ENCODE measurements around the gene ELOVL6. TPM values are rescaled to one million over a fixed set of nuclear protein-coding genes. Genes with fewer than 3 reads are reported as not detected.
A peak's percentile ranks its signal among the peaks of the same experiment; 100 is the strongest.

ELOVL6 gene
- total RNA-seq, 3 donors from 2014 or later (not counting 1 experiment from before 2014, with no cell fraction given) = 25.0 to 35.2 (median 30.9) TPM

DNA sequence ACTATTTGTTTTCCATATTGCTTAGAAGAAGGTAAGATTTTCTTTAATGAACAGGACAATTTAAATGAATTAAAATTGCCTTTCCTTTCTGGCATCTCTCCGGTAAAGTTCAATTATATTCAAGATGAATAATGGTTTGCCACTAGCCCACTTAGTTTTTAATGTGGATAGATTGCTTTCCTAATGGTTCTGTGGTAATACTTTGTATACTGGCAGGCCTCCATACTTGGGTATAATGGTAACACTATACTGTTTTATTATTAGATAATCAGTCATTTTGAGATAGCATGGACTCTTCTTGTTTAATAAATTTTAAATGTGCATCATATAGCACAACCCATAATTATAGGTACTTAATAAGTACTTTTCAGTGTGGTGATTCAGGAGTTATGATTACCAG, 89.5 kb downstream of the ELOVL6 start:
- ATAC-seq (no peak), DNase-seq (no peak)
- no peak overlapping the region for H3K4me3 ChIP-seq (ENCODE audit: low read length)
- intact Hi-C loops (cut with micrococcal nuclease) = no loop called here
- no peaks in the 10 kb centered on the region for H3K4me1 ChIP-seq (ENCODE audit: control insufficient read depth, insufficient read depth, low read length)
- TF ChIP-seq, protein P1, sequence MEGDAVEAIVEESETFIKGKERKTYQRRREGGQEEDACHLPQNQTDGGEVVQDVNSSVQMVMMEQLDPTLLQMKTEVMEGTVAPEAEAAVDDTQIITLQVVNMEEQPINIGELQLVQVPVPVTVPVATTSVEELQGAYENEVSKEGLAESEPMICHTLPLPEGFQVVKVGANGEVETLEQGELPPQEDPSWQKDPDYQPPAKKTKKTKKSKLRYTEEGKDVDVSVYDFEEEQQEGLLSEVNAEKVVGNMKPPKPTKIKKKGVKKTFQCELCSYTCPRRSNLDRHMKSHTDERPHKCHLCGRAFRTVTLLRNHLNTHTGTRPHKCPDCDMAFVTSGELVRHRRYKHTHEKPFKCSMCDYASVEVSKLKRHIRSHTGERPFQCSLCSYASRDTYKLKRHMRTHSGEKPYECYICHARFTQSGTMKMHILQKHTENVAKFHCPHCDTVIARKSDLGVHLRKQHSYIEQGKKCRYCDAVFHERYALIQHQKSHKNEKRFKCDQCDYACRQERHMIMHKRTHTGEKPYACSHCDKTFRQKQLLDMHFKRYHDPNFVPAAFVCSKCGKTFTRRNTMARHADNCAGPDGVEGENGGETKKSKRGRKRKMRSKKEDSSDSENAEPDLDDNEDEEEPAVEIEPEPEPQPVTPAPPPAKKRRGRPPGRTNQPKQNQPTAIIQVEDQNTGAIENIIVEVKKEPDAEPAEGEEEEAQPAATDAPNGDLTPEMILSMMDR (IDR thresholded peaks at IDR 0.05) = no peak
- no peak overlapping the region for H3K4me3 Mint-ChIP-seq
- H3K27me3 ChIP-seq (ENCODE audit: control insufficient read depth, insufficient read depth, low read length) = no peaks in the 10 kb centered on the region
- H3K27ac ChIP-seq (ENCODE audit: low read length) = no peak overlapping the region
- WGBS (ENCODE audit: insufficient coverage) = no CpG with 5 or more reads among the region's 1 CpG
- H3K36me3 ChIP-seq (ENCODE audit: control insufficient read depth, insufficient read depth, low read length) = peaks cover 8% of the 10 kb centered on the region
- H3K4me1 Mint-ChIP-seq = peaks cover 24 to 37% of the 10 kb centered on the region in 2 donors
- H3K27me3 Mint-ChIP-seq (ENCODE audit: low read depth in 2 of 2) = no peaks in the 10 kb centered on the region
- no peaks in the 10 kb centered on the region for H3K36me3 Mint-ChIP-seq
- no peaks in the 10 kb centered on the region for H3K9me3 ChIP-seq (ENCODE audit: control insufficient read depth, insufficient read depth, low read length)
- H3K27ac Mint-ChIP-seq = no peak overlapping the region
- H3K9me3 Mint-ChIP-seq = no peaks in the 10 kb centered on the region

DNA sequence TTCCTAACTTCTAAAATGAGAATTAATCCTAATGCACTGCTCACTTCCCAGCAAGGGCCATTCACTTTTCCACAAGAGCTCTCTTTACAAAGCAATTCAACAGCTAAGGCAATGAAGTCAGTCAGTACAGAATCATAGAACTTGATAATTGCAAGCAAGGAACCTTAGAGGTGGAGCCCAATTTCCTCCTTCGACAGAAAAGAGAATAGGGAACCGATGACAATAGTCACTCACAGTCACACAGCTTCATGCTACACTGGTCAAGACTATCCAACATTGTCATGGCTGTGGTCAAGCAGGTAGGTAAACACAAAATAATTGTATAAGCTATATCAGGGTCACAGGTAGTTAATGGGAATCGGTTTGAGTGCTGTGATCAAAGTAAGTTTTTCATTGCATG, 90.0 kb downstream of the ELOVL6 start:
- Histone ChIP-seq H3K4me3 (ENCODE audit: low read length) (no peak overlapping the region), H3K4me1 (ENCODE audit: control insufficient read depth, insufficient read depth, low read length) (no peaks in the 10 kb centered on the region), H3K36me3 (ENCODE audit: control insufficient read depth, insufficient read depth, low read length) (peaks cover 8% of the 10 kb centered on the region), H3K27me3 (ENCODE audit: control insufficient read depth, insufficient read depth, low read length) (no peaks in the 10 kb centered on the region), H3K9me3 (ENCODE audit: control insufficient read depth, insufficient read depth, low read length) (no peaks in the 10 kb centered on the region), H3K27ac (ENCODE audit: low read length) (no peak overlapping the region)
- no peak for DNase-seq
- no peak for ATAC-seq
- H3K9me3 Mint-ChIP-seq = no peaks in the 10 kb centered on the region
- intact Hi-C loops (cut with micrococcal nuclease) = no loop called here
- no peaks in the 10 kb centered on the region for H3K36me3 Mint-ChIP-seq
- H3K4me3 Mint-ChIP-seq = no peak overlapping the region
- H3K27ac Mint-ChIP-seq = peak overlapping the region in 1 of 2 donors; percentile 35
- WGBS (ENCODE audit: insufficient coverage) = 84% methylated on average over 3 of the region's 3 CpGs
- TF ChIP-seq, protein P1 (IDR thresholded peaks at IDR 0.05) = no peak
- H3K27me3 Mint-ChIP-seq (ENCODE audit: low read depth in 2 of 2) = no peaks in the 10 kb centered on the region
- peaks cover 24 to 37% of the 10 kb centered on the region in 2 donors for H3K4me1 Mint-ChIP-seq

DNA sequence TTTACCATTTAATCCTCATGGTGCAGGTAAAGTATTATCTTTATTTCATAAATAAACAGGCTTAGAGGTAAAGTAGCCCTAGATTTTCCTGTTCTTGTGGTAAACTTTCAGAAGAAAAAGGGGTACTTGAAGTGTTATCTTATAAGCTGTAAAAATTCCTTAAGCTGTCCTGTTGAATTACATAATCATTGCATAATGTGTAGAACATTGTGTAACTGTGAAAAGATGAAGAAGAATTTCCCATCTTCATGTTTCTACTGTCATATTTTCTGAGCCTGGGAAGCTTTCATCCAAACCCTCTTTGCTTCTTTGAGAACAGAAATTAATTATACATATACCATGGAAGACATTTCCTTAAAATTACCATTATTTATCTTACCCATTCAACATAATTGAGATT, 90.5 kb downstream of the ELOVL6 start:
- intact Hi-C loops (cut with micrococcal nuclease) = no loop called here
- Mint-ChIP-seq H3K27ac (peak overlapping the region in 1 of 2 donors; percentile 35), H3K9me3 (no peaks in the 10 kb centered on the region)

DNA sequence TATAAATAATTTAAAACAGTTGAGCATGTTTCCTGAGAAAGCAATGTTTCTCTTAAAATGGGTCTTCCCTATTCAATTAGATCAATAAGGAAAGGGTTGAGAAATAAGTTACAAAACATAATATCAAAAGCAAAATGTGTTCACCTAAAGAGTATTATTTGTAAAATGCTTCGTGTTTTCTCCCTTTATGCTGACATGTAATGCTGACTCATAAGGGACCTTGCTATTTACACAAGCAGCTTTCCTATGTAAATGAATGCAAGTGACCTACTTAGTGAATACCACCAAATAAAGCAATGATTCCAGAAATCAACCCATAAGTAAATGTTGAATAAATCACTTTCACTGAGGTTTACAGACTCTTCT, 91.5 kb downstream of the ELOVL6 start:
- H3K36me3 Mint-ChIP-seq = no peaks in the 10 kb centered on the region
- H3K27me3 Mint-ChIP-seq (ENCODE audit: low read depth in 2 of 2) = no peaks in the 10 kb centered on the region
- no peaks in the 10 kb centered on the region for H3K9me3 ChIP-seq (ENCODE audit: control insufficient read depth, insufficient read depth, low read length)
- H3K27me3 ChIP-seq (ENCODE audit: control insufficient read depth, insufficient read depth, low read length) = no peaks in the 10 kb centered on the region
- H3K27ac ChIP-seq (ENCODE audit: low read length) = no peak overlapping the region
- DNase-seq = no peak
- H3K36me3 ChIP-seq (ENCODE audit: control insufficient read depth, insufficient read depth, low read length) = peaks cover 8% of the 10 kb centered on the region
- TF ChIP-seq, protein P1 (IDR thresholded peaks at IDR 0.05) = no peak
- ATAC-seq = peak in 2 of 3 donors; percentile 26 to 37
- H3K4me3 ChIP-seq (ENCODE audit: low read length) = no peak overlapping the region
- intact Hi-C loops (cut with micrococcal nuclease) = no loop called here
- no peak overlapping the region for H3K4me3 Mint-ChIP-seq
- H3K27ac Mint-ChIP-seq = peak overlapping the region in 1 of 2 donors; percentile 59
- WGBS (ENCODE audit: insufficient coverage) = 33% methylated on average over 1 of the region's 1 CpG
- no peaks in the 10 kb centered on the region for H3K9me3 Mint-ChIP-seq
- peaks cover 24 to 34% of the 10 kb centered on the region in 2 donors for H3K4me1 Mint-ChIP-seq
- no peaks in the 10 kb centered on the region for H3K4me1 ChIP-seq (ENCODE audit: control insufficient read depth, insufficient read depth, low read length)

More for the DNA sequence above, 90.5 kb downstream of the ELOVL6 start:
- no peak for DNase-seq
- TF ChIP-seq, protein P1 (IDR thresholded peaks at IDR 0.05) = no peak
- H3K36me3 ChIP-seq (ENCODE audit: control insufficient read depth, insufficient read depth, low read length) = peaks cover 8% of the 10 kb centered on the region
- Mint-ChIP-seq H3K4me3 (no peak overlapping the region), H3K4me1 (peaks cover 24 to 37% of the 10 kb centered on the region in 2 donors), H3K36me3 (no peaks in the 10 kb centered on the region), H3K27me3 (ENCODE audit: low read depth in 2 of 2) (no peaks in the 10 kb centered on the region)
- no peak for ATAC-seq
- no peaks in the 10 kb centered on the region for H3K27me3 ChIP-seq (ENCODE audit: control insufficient read depth, insufficient read depth, low read length)
- no peak overlapping the region for H3K4me3 ChIP-seq (ENCODE audit: low read length)
- H3K27ac ChIP-seq (ENCODE audit: low read length) = no peak overlapping the region
- no peaks in the 10 kb centered on the region for H3K4me1 ChIP-seq (ENCODE audit: control insufficient read depth, insufficient read depth, low read length)
- no peaks in the 10 kb centered on the region for H3K9me3 ChIP-seq (ENCODE audit: control insufficient read depth, insufficient read depth, low read length)
